WTC11 (cell line): ENCODE measurements around the gene ADAMTS12. TPM values are rescaled to one million over a fixed set of nuclear protein-coding genes. Genes with fewer than 3 reads are reported as not detected.

ENCODE experiments used
- ATAC-seq: fragments of 200-7000 bp; cut with Tn5 transposase; 2 replicates; pipeline ENCODE4 v1.10.0; 2021; ENCODE audit warnings: mild to moderate bottlenecking, moderate library complexity
- CTCF ChIA-PET: fragments of 300-600 bp; sonication (Branson Sonifier 250); formaldehyde crosslinking; loops from one replicate; lab custom pipeline; 2021; ENCODE audit warnings: antibody characterized with exemption; lab: Charles Lee
- POLR2A ChIA-PET: fragments of 350-600 bp; sonication (Branson Sonifier 250); formaldehyde crosslinking; loops from one replicate; lab custom pipeline; 2021; ENCODE audit warnings: antibody characterized with exemption; lab: Charles Lee
- DNase-seq: peaks from one replicate; pipeline ENCODE4 v3.0.0; 2021; ENCODE audit warnings: low spot score
- H3K27ac Mint-ChIP-seq: 2 replicates; pipeline ENCODE4 v1.8.0; 2021; ENCODE audit warnings: mixed read lengths
- H3K27me3 Mint-ChIP-seq: 2 replicates; pipeline ENCODE4 v1.8.0; 2021; ENCODE audit warnings: low read depth, mild to moderate bottlenecking, moderate library complexity, mixed read lengths
- H3K36me3 Mint-ChIP-seq: 2 replicates; pipeline ENCODE4 v1.8.0; 2021; ENCODE audit warnings: mixed read lengths
- H3K4me1 Mint-ChIP-seq: 2 replicates; pipeline ENCODE4 v1.8.0; 2022; ENCODE audit warnings: mixed read lengths
- H3K4me3 Mint-ChIP-seq: 2 replicates; pipeline ENCODE4 v1.8.0; 2021; ENCODE audit warnings: mild to moderate bottlenecking, moderate library complexity, mixed read lengths
- H3K9me3 Mint-ChIP-seq: 2 replicates; pipeline ENCODE4 v1.8.0; 2021; ENCODE audit warnings: mixed read lengths
- ATF1 ChIP-seq: sonication (generic); formaldehyde crosslinking; IDR thresholded peaks from 2 replicates; pipeline ENCODE4 v1.8.1; 2023; ENCODE audit warnings: mild to moderate bottlenecking, moderate library complexity, missing genetic modification reagents
- ATF2 ChIP-seq: sonication (generic); formaldehyde crosslinking; IDR thresholded peaks from 2 replicates; pipeline ENCODE4 v1.8.1; 2022; ENCODE audit warnings: low read depth, missing genetic modification reagents, borderline replicate concordance
- FOXP4 ChIP-seq: sonication (generic); formaldehyde crosslinking; IDR thresholded peaks from 2 replicates; pipeline ENCODE4 v1.8.0; 2022; ENCODE audit warnings: mild to moderate bottlenecking, missing genetic modification reagents
- IRF1 ChIP-seq: sonication (generic); formaldehyde crosslinking; IDR thresholded peaks from 2 replicates; pipeline ENCODE4 v1.8.0; 2023; ENCODE audit warnings: missing genetic modification reagents
- JAZF1 ChIP-seq: fragments of 250-450 bp; sonication (Bioruptor Pico); IDR thresholded peaks from 2 replicates; pipeline ENCODE4 v1.9.0; 2021; ENCODE audit warnings: moderate library complexity, mild to moderate bottlenecking, inconsistent platforms
- NFATC4 ChIP-seq: fragments of 250-450 bp; sonication (Bioruptor Pico); IDR thresholded peaks from 2 replicates; pipeline ENCODE4 v1.9.0; 2021; ENCODE audit warnings: mild to moderate bottlenecking
- NFYB ChIP-seq: sonication (generic); formaldehyde crosslinking; conservative IDR thresholded peaks from 2 replicates; pipeline ENCODE4 v1.8.0; 2022; ENCODE audit warnings: low read depth, missing genetic modification reagents
- NR2C2 ChIP-seq: sonication (generic); formaldehyde crosslinking; IDR thresholded peaks from 2 replicates; pipeline ENCODE4 v1.8.0; 2022; ENCODE audit warnings: mild to moderate bottlenecking, missing genetic modification reagents
- OVOL2 ChIP-seq: fragments of 250-450 bp; sonication (Bioruptor Pico); IDR thresholded peaks from 2 replicates; pipeline ENCODE4 v1.9.0; 2021; ENCODE audit warnings: mild to moderate bottlenecking, borderline replicate concordance
- SMAD3 ChIP-seq: sonication (generic); formaldehyde crosslinking; IDR thresholded peaks from 2 replicates; pipeline ENCODE4 v1.8.0; 2022; ENCODE audit warnings: missing genetic modification reagents, mild to moderate bottlenecking, borderline replicate concordance
- TEAD1 ChIP-seq: sonication (generic); formaldehyde crosslinking; IDR thresholded peaks from 2 replicates; pipeline ENCODE4 v1.8.0; 2022; ENCODE audit warnings: mild to moderate bottlenecking, missing genetic modification reagents
- TP53 ChIP-seq: sonication (generic); formaldehyde crosslinking; IDR thresholded peaks from 2 replicates; pipeline ENCODE4 v1.8.1; 2023; ENCODE audit warnings: mild to moderate bottlenecking, missing genetic modification reagents
- ZBTB43 ChIP-seq: sonication (generic); formaldehyde crosslinking; IDR thresholded peaks from 2 replicates; pipeline ENCODE4 v1.8.1; 2023; ENCODE audit warnings: mild to moderate bottlenecking, missing genetic modification reagents
- ZMAT4 ChIP-seq: fragments of 250-450 bp; sonication (Bioruptor Pico); IDR thresholded peaks from 2 replicates; pipeline ENCODE4 v1.9.0; 2021; ENCODE audit warnings: mild to moderate bottlenecking
- ZNF121 ChIP-seq: sonication (generic); formaldehyde crosslinking; IDR thresholded peaks from 2 replicates; pipeline ENCODE4 v1.8.0; 2023; ENCODE audit warnings: missing genetic modification reagents
- ZNF138 ChIP-seq: sonication (generic); formaldehyde crosslinking; conservative IDR thresholded peaks from 2 replicates; pipeline ENCODE4 v1.8.1; 2022; ENCODE audit warnings: mild to moderate bottlenecking, moderate library complexity, missing genetic modification reagents
- ZNF219 ChIP-seq: sonication (generic); formaldehyde crosslinking; IDR thresholded peaks from 2 replicates; pipeline ENCODE4 v1.8.0; 2023; ENCODE audit warnings: missing genetic modification reagents, mild to moderate bottlenecking, borderline replicate concordance
- ZNF232 ChIP-seq: sonication (generic); formaldehyde crosslinking; IDR thresholded peaks from 2 replicates; pipeline ENCODE4 v1.8.0; 2022; ENCODE audit warnings: mild to moderate bottlenecking, missing genetic modification reagents
- ZNF263 ChIP-seq: sonication (generic); formaldehyde crosslinking; IDR thresholded peaks from 2 replicates; pipeline ENCODE4 v1.8.1; 2022; ENCODE audit warnings: low read depth, mild to moderate bottlenecking, moderate library complexity, missing genetic modification reagents
- ZNF425 ChIP-seq: fragments of 250-450 bp; sonication (Bioruptor Pico); conservative IDR thresholded peaks from 2 replicates; pipeline ENCODE4 v1.9.0; 2021; ENCODE audit warnings: mild to moderate bottlenecking
- total RNA-seq: library from RNA; stranded (reverse); gene quantifications from 3 replicates; pipeline ENCODE4 v1.2.3, GENCODE V29; 2021
- TF ChIP-seq, protein P1 (sequence below): sonication (generic); formaldehyde crosslinking; IDR thresholded peaks from 2 replicates; pipeline ENCODE4 v1.8.0; 2022; ENCODE audit warnings: mild to moderate bottlenecking, missing genetic modification reagents
- TF ChIP-seq, protein P2 (sequence below): fragments of 200-600 bp; IDR thresholded peaks from 2 replicates; pipeline ENCODE4 v1.8.0; 2022; ENCODE audit warnings: antibody characterized with exemption
- TF ChIP-seq, protein P3 (sequence below): fragments of 250-450 bp; sonication (Bioruptor Pico); IDR thresholded peaks from 2 replicates; pipeline ENCODE4 v1.9.0; 2021; ENCODE audit warnings: moderate library complexity, mild to moderate bottlenecking, inconsistent platforms, borderline replicate concordance

The ADAMTS12 gene
- total RNA-seq, 1 experiment from 2014 or later: 13.5 TPM

DNA sequence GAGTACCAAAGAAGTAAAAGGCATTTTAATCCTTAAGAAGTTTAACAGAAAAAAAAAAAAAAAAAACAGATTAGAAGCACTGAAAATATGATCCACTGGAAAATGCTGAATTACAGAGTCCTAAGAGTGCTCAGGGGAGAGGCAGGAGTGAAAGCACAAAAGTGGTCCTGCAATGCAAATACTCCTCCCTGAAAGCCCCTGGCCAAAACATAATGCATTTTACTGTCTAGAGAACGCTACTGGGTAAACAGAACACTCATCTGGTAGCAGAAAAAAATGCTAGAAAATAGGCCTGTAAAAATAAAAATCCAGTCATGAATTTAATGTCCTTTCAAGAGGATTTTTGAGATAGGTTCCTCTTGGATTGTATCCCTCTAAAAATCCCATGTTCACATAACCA lies 81.9 kb downstream of the ADAMTS12 start (continued):
- no peak for TF ChIP-seq ZNF425 (CRISPR knock-in tag)
- TF ChIP-seq, protein P1, sequence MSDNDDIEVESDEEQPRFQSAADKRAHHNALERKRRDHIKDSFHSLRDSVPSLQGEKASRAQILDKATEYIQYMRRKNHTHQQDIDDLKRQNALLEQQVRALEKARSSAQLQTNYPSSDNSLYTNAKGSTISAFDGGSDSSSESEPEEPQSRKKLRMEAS (CRISPR knock-in tag): no peak
- TF ChIP-seq ATF1 (CRISPR knock-in tag): no peak
- TF ChIP-seq NR2C2: no peak
- TF ChIP-seq IRF1 (CRISPR knock-in tag): no peak
- TF ChIP-seq ZNF263 (CRISPR knock-in tag): no peak

- H3K27ac Mint-ChIP-seq: no peak overlapping the region
- 0 out of 2 replicates have a peak, but pooled peaks cover 5% of the 10 kb centered on the region for H3K9me3 Mint-ChIP-seq
- ChIA-PET CTCF (no interaction called here), POLR2A (no interaction called here)
- H3K36me3 Mint-ChIP-seq: no peaks in the 10 kb centered on the region
- no peak for DNase-seq
- H3K4me3 Mint-ChIP-seq: no peak overlapping the region
- H3K4me1 Mint-ChIP-seq: peaks cover 36% of the 10 kb centered on the region
- no peaks in the 10 kb centered on the region for H3K27me3 Mint-ChIP-seq
- no peak for ATAC-seq
- no peak for TF ChIP-seq NFYB
- TF ChIP-seq ZMAT4 (CRISPR knock-in tag): no peak
- TF ChIP-seq ATF2: no peak
- no peak for TF ChIP-seq ZBTB43
- no peak for TF ChIP-seq FOXP4
- TF ChIP-seq, protein P2, sequence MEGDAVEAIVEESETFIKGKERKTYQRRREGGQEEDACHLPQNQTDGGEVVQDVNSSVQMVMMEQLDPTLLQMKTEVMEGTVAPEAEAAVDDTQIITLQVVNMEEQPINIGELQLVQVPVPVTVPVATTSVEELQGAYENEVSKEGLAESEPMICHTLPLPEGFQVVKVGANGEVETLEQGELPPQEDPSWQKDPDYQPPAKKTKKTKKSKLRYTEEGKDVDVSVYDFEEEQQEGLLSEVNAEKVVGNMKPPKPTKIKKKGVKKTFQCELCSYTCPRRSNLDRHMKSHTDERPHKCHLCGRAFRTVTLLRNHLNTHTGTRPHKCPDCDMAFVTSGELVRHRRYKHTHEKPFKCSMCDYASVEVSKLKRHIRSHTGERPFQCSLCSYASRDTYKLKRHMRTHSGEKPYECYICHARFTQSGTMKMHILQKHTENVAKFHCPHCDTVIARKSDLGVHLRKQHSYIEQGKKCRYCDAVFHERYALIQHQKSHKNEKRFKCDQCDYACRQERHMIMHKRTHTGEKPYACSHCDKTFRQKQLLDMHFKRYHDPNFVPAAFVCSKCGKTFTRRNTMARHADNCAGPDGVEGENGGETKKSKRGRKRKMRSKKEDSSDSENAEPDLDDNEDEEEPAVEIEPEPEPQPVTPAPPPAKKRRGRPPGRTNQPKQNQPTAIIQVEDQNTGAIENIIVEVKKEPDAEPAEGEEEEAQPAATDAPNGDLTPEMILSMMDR: no peak
- no peak for TF ChIP-seq ZNF121
- TF ChIP-seq NFATC4: no peak
- TF ChIP-seq ZNF138 (CRISPR knock-in tag): no peak
- no peak for TF ChIP-seq SMAD3 (CRISPR knock-in tag)
- TF ChIP-seq TEAD1 (CRISPR knock-in tag): no peak
- no peak for TF ChIP-seq ZNF232 (CRISPR knock-in tag)
- TF ChIP-seq ZNF219 (CRISPR knock-in tag): no peak
- no peak for TF ChIP-seq TP53 (CRISPR knock-in tag)
- TF ChIP-seq OVOL2: no peak
- no peak for TF ChIP-seq JAZF1 (CRISPR knock-in tag)
- TF ChIP-seq, protein P3, sequence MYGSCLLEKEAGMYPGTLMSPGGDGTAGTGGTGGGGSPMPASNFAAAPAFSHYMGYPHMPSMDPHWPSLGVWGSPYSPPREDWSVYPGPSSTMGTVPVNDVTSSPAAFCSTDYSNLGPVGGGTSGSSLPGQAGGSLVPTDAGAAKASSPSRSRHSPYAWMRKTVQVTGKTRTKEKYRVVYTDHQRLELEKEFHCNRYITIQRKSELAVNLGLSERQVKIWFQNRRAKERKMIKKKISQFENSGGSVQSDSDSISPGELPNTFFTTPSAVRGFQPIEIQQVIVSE (CRISPR knock-in tag): no peak
Observed at GRCh38 chr5:33808699-33809098, 83.1 kb downstream of the ADAMTS12 start.
